Measurements from ENCODE around the gene ADD3. TPM values are rescaled to one million over a fixed set of nuclear protein-coding genes. Genes with fewer than 3 reads are reported as not detected.

ADD3 gene
- total RNA-seq, 2 experiments from 2014 or later, result 273 to 302 TPM

DNA sequence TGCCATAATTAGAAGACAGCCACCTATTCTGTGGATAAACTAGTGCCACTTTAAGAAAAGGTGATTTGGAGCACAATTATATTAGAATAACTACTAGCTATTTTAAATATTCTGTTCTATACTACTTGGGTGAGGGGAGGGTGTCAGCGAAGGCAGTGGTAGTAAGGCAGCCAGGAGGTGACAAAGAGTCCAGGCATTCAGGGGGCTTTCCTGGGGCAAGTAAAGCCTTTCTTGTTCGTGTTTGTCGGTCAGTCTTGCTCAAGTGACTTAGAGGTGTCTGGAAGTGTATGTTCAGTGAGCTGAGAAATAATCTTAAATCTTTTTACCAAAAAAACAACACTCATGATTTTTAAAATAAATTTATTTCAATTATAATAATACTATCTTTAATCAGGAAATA, 34.4 kb downstream of the ADD3 start:
- intact Hi-C loops (cut with DNase I, micrococcal nuclease), result no loop called here
- peaks cover 2% of the 10 kb centered on the region for H3K36me3 ChIP-seq (ENCODE audit: insufficient read depth, low read length)
- H3K27me3 Mint-ChIP-seq, result no peaks in the 10 kb centered on the region
- ATAC-seq (ENCODE audit: poor library complexity) (no peak), DNase-seq (no peak)
- TF ChIP-seq, protein P1, sequence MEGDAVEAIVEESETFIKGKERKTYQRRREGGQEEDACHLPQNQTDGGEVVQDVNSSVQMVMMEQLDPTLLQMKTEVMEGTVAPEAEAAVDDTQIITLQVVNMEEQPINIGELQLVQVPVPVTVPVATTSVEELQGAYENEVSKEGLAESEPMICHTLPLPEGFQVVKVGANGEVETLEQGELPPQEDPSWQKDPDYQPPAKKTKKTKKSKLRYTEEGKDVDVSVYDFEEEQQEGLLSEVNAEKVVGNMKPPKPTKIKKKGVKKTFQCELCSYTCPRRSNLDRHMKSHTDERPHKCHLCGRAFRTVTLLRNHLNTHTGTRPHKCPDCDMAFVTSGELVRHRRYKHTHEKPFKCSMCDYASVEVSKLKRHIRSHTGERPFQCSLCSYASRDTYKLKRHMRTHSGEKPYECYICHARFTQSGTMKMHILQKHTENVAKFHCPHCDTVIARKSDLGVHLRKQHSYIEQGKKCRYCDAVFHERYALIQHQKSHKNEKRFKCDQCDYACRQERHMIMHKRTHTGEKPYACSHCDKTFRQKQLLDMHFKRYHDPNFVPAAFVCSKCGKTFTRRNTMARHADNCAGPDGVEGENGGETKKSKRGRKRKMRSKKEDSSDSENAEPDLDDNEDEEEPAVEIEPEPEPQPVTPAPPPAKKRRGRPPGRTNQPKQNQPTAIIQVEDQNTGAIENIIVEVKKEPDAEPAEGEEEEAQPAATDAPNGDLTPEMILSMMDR (IDR thresholded peaks at IDR 0.05), result no peak
- H3K4me1 Mint-ChIP-seq (ENCODE audit: low read depth), result peaks cover 89% of the 10 kb centered on the region
- no peak overlapping the region for H3K4me3 Mint-ChIP-seq
- ChIA-PET POLR2A (interaction anchor here (0.8 to 1.1 kb wide), 3 partner anchors 17 to 32 kb away, joined by 3 to 6 read pairs (median 3); no protein-coding TSS in a partner anchor), CTCF (no interaction called here)
- no peaks in the 10 kb centered on the region for H3K9me3 ChIP-seq (ENCODE audit: control insufficient read depth in 1 of 2, insufficient read depth in 1 of 2, low read length in 2 of 2)
- H3K27ac Mint-ChIP-seq, result peak overlapping the region; percentile 80
- no peaks in the 10 kb centered on the region for H3K27me3 ChIP-seq (ENCODE audit: control insufficient read depth in 1 of 2, insufficient read depth in 2 of 2, low read length in 2 of 2)
- H3K9me3 Mint-ChIP-seq, result no peaks in the 10 kb centered on the region
- no peak overlapping the region for H3K27ac ChIP-seq (ENCODE audit: low read depth in 1 of 2, low read length in 2 of 2)
- peaks cover 28% of the 10 kb centered on the region for H3K4me1 ChIP-seq (ENCODE audit: insufficient read depth, low read length)
- H3K4me3 ChIP-seq (ENCODE audit: low read length), result no peak overlapping the region
- H3K36me3 Mint-ChIP-seq (ENCODE audit: low read depth), result peaks cover 33% of the 10 kb centered on the region

- intact Hi-C loops (cut with DNase I, micrococcal nuclease), result no loop called here
- no peak for DNase-seq
- Mint-ChIP-seq H3K36me3 (ENCODE audit: low read depth) (peaks cover 40% of the 10 kb centered on the region), H3K4me1 (ENCODE audit: low read depth) (peaks cover 83% of the 10 kb centered on the region), H3K27me3 (no peaks in the 10 kb centered on the region), H3K9me3 (no peaks in the 10 kb centered on the region), H3K27ac (peak overlapping the region; percentile 53), H3K4me3 (no peak overlapping the region)
- ChIA-PET POLR2A (interaction anchor here (0.9 to 1.2 kb wide), 3 partner anchors 10 to 61 kb away, joined by 3 read pairs; no protein-coding TSS in a partner anchor), CTCF (no interaction called here)
- TF ChIP-seq, protein P1 (IDR thresholded peaks at IDR 0.05), result no peak
- H3K27me3 ChIP-seq (ENCODE audit: control insufficient read depth in 1 of 2, insufficient read depth in 2 of 2, low read length in 2 of 2), result no peaks in the 10 kb centered on the region
- H3K36me3 ChIP-seq (ENCODE audit: insufficient read depth, low read length), result peaks cover 5% of the 10 kb centered on the region
- H3K9me3 ChIP-seq (ENCODE audit: control insufficient read depth in 1 of 2, insufficient read depth in 1 of 2, low read length in 2 of 2), result peaks cover 0 to 3% of the 10 kb centered on the region in 2 experiments
- H3K4me1 ChIP-seq (ENCODE audit: insufficient read depth, low read length), result peaks cover 21% of the 10 kb centered on the region
- no peak for ATAC-seq (ENCODE audit: poor library complexity)
- no peak overlapping the region for H3K4me3 ChIP-seq (ENCODE audit: low read length)
- H3K27ac ChIP-seq (ENCODE audit: low read depth in 1 of 2, low read length in 2 of 2), result no peak overlapping the region
Measured at GRCh38 chr10:110042891-110043290, 35.1 kb downstream of the ADD3 start.

DNA sequence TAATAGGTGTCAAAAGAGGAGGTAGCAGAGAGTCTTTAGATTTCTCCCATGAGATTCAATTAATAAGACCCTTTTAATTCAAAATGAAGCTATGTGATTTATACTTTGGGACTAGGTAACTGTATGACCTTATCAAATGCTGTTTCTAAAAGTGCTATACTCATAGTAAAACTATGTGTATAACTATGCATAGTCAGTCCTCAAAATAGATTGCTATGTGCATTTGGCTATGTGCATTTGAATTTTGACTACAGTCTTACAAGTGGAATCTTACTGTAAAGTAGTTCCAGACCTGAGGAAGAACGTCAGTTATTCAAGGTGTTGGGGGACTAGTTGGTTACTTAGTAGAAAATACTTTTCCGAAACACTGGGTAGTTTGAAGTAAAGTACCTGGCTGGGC, 36.9 kb downstream of the ADD3 start:
- ATAC-seq (ENCODE audit: poor library complexity), result no peak
- H3K27me3 Mint-ChIP-seq, result no peaks in the 10 kb centered on the region
- POLR2A ChIA-PET, result interaction anchor here (1.6 kb wide), 1 partner anchor 25 kb away, joined by 3 read pairs; no protein-coding TSS in a partner anchor

More for the DNA sequence above, 36.9 kb downstream of the ADD3 start:
- Mint-ChIP-seq H3K36me3 (ENCODE audit: low read depth) (peaks cover 53% of the 10 kb centered on the region), H3K4me3 (no peak overlapping the region), H3K9me3 (peaks cover 7% of the 10 kb centered on the region), H3K4me1 (ENCODE audit: low read depth) (peaks cover 71% of the 10 kb centered on the region), H3K27ac (peak overlapping the region; percentile 74)
- Histone ChIP-seq H3K27me3 (ENCODE audit: control insufficient read depth in 1 of 2, insufficient read depth in 2 of 2, low read length in 2 of 2) (no peaks in the 10 kb centered on the region), H3K36me3 (ENCODE audit: insufficient read depth, low read length) (peaks cover 11% of the 10 kb centered on the region), H3K9me3 (ENCODE audit: control insufficient read depth in 1 of 2, insufficient read depth in 1 of 2, low read length in 2 of 2) (peaks cover 9 to 10% of the 10 kb centered on the region in 2 experiments), H3K4me1 (ENCODE audit: insufficient read depth, low read length) (peaks cover 10% of the 10 kb centered on the region), H3K4me3 (ENCODE audit: low read length) (no peak overlapping the region), H3K27ac (ENCODE audit: low read depth in 1 of 2, low read length in 2 of 2) (no peak overlapping the region)
- intact Hi-C loops (cut with DNase I, micrococcal nuclease), result no loop called here
- CTCF ChIA-PET, result interaction anchor here (1.4 to 2.3 kb wide), 4 partner anchors 8 to 13 kb away, joined by 3 to 6 read pairs (median 4); no protein-coding TSS in a partner anchor
- TF ChIP-seq, protein P1 (IDR thresholded peaks at IDR 0.05), result no peak
- DNase-seq, result no peak

Data from CD4-positive, alpha-beta T cell (primary cell).